H9 (cell line): Measurements from ENCODE around the gene PARD3. TPM values are rescaled to one million over a fixed set of nuclear protein-coding genes. Genes with fewer than 3 reads are reported as not detected.

Experiments used
- DNase-seq: peaks from one replicate; pipeline ENCODE4 v3.0.0-alpha.2; 2017
- H2AFZ ChIP-seq: one replicate; pipeline ENCODE4 v1.6.1; 2013; ENCODE audit warnings: mild to moderate bottlenecking, low read length, control low read depth, moderate library complexity
- H2AK5ac ChIP-seq: 2 replicates; pipeline ENCODE4 v1.6.1; 2013; ENCODE audit warnings: low read length, control low read depth, mixed read lengths; ENCODE audit not compliant: insufficient read length
- H2BK120ac ChIP-seq: one replicate; pipeline ENCODE4 v1.6.1; 2013; ENCODE audit warnings: low read depth, mild to moderate bottlenecking, low read length, control low read depth, inconsistent platforms; ENCODE audit not compliant: poor library complexity, severe bottlenecking
- H2BK12ac ChIP-seq: 2 replicates; pipeline ENCODE4 v1.6.1; 2013; ENCODE audit warnings: low read length, control low read depth, mixed read lengths, low read depth; ENCODE audit not compliant: insufficient read length
- H2BK15ac ChIP-seq: 2 replicates; pipeline ENCODE4 v1.6.1; 2013; ENCODE audit warnings: low read depth, low read length, control low read depth
- H2BK20ac ChIP-seq: one replicate; pipeline ENCODE4 v1.6.1; 2013; ENCODE audit warnings: low read depth, mild to moderate bottlenecking, low read length, control low read depth, inconsistent platforms; ENCODE audit not compliant: poor library complexity, severe bottlenecking
- H2BK5ac ChIP-seq: 2 replicates; pipeline ENCODE4 v1.6.1; 2013; ENCODE audit warnings: low read length, control low read depth, mixed read lengths; ENCODE audit not compliant: insufficient read length
- H3K14ac ChIP-seq: 2 replicates; pipeline ENCODE4 v1.6.1; 2013; ENCODE audit warnings: low read length, control low read depth; ENCODE audit not compliant: insufficient read depth
- H3K18ac ChIP-seq: 2 replicates; pipeline ENCODE4 v1.6.1; 2013; ENCODE audit warnings: low read depth, mild to moderate bottlenecking, mixed read lengths, low read length, control low read depth; ENCODE audit not compliant: insufficient read length
- H3K23ac ChIP-seq: 2 replicates; pipeline ENCODE4 v1.6.1; 2013; ENCODE audit warnings: low read length, control low read depth, mixed read lengths, low read depth; ENCODE audit not compliant: insufficient read length
- H3K23me2 ChIP-seq: 2 replicates; pipeline ENCODE4 v1.6.1; 2013; ENCODE audit warnings: low read depth, mild to moderate bottlenecking, mixed read lengths, low read length, control low read depth; ENCODE audit not compliant: insufficient read length, poor library complexity, severe bottlenecking
- H3K27ac ChIP-seq: 2 replicates; pipeline ENCODE4 v1.5.1; 2013; ENCODE audit warnings: low read length, control low read depth, mixed read lengths, low read depth; ENCODE audit not compliant: insufficient read length
- H3K27me3 ChIP-seq: 2 replicates; pipeline ENCODE4 v1.6.1; 2013; ENCODE audit warnings: low read length, control low read depth, inconsistent platforms; ENCODE audit not compliant: insufficient read depth
- H3K4ac ChIP-seq: 2 replicates; pipeline ENCODE4 v1.6.1; 2013; ENCODE audit warnings: low read depth, mild to moderate bottlenecking, control low read depth, inconsistent platforms, low read length, moderate library complexity
- H3K4me1 ChIP-seq: 2 replicates; pipeline ENCODE4 v1.6.1; 2013; ENCODE audit warnings: low read length, control low read depth, inconsistent platforms; ENCODE audit not compliant: insufficient read depth
- H3K4me2 ChIP-seq: 2 replicates; pipeline ENCODE4 v1.6.1; 2013; ENCODE audit warnings: low read length, control low read depth, mixed read lengths; ENCODE audit not compliant: insufficient read length, insufficient read depth
- H3K56ac ChIP-seq: 2 replicates; pipeline ENCODE4 v1.6.1; 2013; ENCODE audit warnings: low read depth, mild to moderate bottlenecking, mixed read lengths, low read length, control low read depth; ENCODE audit not compliant: insufficient read length
- H3K79me1 ChIP-seq: 2 replicates; pipeline ENCODE4 v1.6.1; 2013; ENCODE audit warnings: low read depth, mild to moderate bottlenecking, moderate library complexity, low read length, control low read depth, inconsistent platforms; ENCODE audit not compliant: insufficient read depth, poor library complexity, severe bottlenecking
- H3K79me2 ChIP-seq: 2 replicates; pipeline ENCODE4 v1.6.1; 2013; ENCODE audit warnings: low read length, control low read depth, inconsistent platforms; ENCODE audit not compliant: insufficient read depth
- H3K9ac ChIP-seq: 2 replicates; pipeline ENCODE4 v1.6.1; 2013; ENCODE audit warnings: low read length, control low read depth, mixed read lengths; ENCODE audit not compliant: insufficient read length; ENCODE audit errors: extremely low read depth
- H3K9me3 ChIP-seq: one replicate; pipeline ENCODE4 v1.6.1; 2013; ENCODE audit warnings: low read depth, low read length, inconsistent platforms; ENCODE audit not compliant: control insufficient read depth
- H3T11ph ChIP-seq: one replicate; pipeline ENCODE4 v1.6.1; 2013; ENCODE audit warnings: mild to moderate bottlenecking, low read length, control low read depth, inconsistent platforms
- H4K20me1 ChIP-seq: one replicate; pipeline ENCODE4 v1.6.1; 2013; ENCODE audit not compliant: control insufficient read depth, insufficient read length, insufficient read depth
- H4K5ac ChIP-seq: 2 replicates; pipeline ENCODE4 v1.6.1; 2013; ENCODE audit warnings: low read depth, mild to moderate bottlenecking, mixed read lengths, low read length, control low read depth; ENCODE audit not compliant: insufficient read length
- H4K8ac ChIP-seq: replicated peaks from 2 replicates; pipeline ENCODE4 v1.6.1; 2013; ENCODE audit warnings: low read length, control low read depth, mixed read lengths, low read depth; ENCODE audit not compliant: insufficient read length
- H4K91ac ChIP-seq: 2 replicates; pipeline ENCODE4 v1.6.1; 2013; ENCODE audit warnings: low read depth, mild to moderate bottlenecking, moderate library complexity, mixed read lengths, low read length, control low read depth; ENCODE audit not compliant: insufficient read length
- H3K27ac Mint-ChIP-seq, 3 experiments: 2 replicates in 2 of 3; 3 replicates in 1 of 3; pipeline ENCODE4 v1.8.0; 2020 to 2021; ENCODE audit warnings: mixed read lengths in 3 of 3, mild to moderate bottlenecking in 1 of 3, moderate library complexity in 1 of 3
- H3K27me3 Mint-ChIP-seq: 2 replicates; pipeline ENCODE4 v1.8.0; 2021; ENCODE audit warnings: low read depth, mild to moderate bottlenecking, moderate library complexity, mixed read lengths
- H3K36me3 Mint-ChIP-seq, 3 experiments: 2 replicates in 2 of 3; 3 replicates in 1 of 3; pipeline ENCODE4 v1.8.0; 2020 to 2021; ENCODE audit warnings: low read depth in 3 of 3, mixed read lengths in 3 of 3; ENCODE audit not compliant: insufficient read depth in 1 of 3
- H3K4me1 Mint-ChIP-seq, 2 experiments: 2 replicates each; pipeline ENCODE4 v1.8.0; 2020; ENCODE audit warnings: mixed read lengths in 2 of 2
- H3K4me3 Mint-ChIP-seq, 2 experiments: 2 replicates in 1 of 2; 3 replicates in 1 of 2; pipeline ENCODE4 v1.8.0; 2020 to 2021; ENCODE audit warnings: mild to moderate bottlenecking in 2 of 2, mixed read lengths in 2 of 2, moderate library complexity in 1 of 2
- H3K9me3 Mint-ChIP-seq, 2 experiments: 2 replicates in 1 of 2; 3 replicates in 1 of 2; pipeline ENCODE4 v1.8.0; 2020; ENCODE audit warnings: mild to moderate bottlenecking in 2 of 2, mixed read lengths in 2 of 2, moderate library complexity in 1 of 2
- CTCF ChIP-seq: fragments of 200-600 bp; sonication (generic); conservative IDR thresholded peaks from 3 replicates; pipeline ENCODE4 v1.8.0; 2021; ENCODE audit warnings: antibody characterized with exemption, mild to moderate bottlenecking
- WGBS: extraction: QIAGEN DNeasy Blood & Tissue Kit; methylation state at CpG from one replicate; pipeline ENCODE4 v1.1.7; 2013; ENCODE audit warnings: missing lambda C conversion rate, low lambda C conversion rate, mixed read lengths; ENCODE audit not compliant: insufficient read length; ENCODE audit errors: extremely low coverage; 5-methylcytosine and 5-hydroxymethylcytosine counted together
- total RNA-seq: library from RNA; stranded (reverse); gene quantifications from 2 replicates; pipeline ENCODE4 v1.2.1, GENCODE V29; 2021

PARD3 gene
- total RNA-seq, 1 experiment from 2014 or later: 44.7 TPM

GRCh38 chr10:34830217-34830822 is 15.2 kb upstream of the PARD3 start:
- Mint-ChIP-seq H3K4me1 (peaks cover 6% of the 10 kb centered on the region in 2 experiments), H3K27me3 (no peaks in the 10 kb centered on the region), H3K36me3 (no peaks in the 10 kb centered on the region), H3K4me3 (no peak overlapping the region), H3K27ac (no peak overlapping the region), H3K9me3 (no peaks in the 10 kb centered on the region)
- Histone ChIP-seq H3K18ac (no peak overlapping the region), H3K79me2 (no peaks in the 10 kb centered on the region), H2BK120ac (no peak overlapping the region), H4K20me1 (no peaks in the 10 kb centered on the region), H4K91ac (no peak overlapping the region), H3K4me2 (no peak overlapping the region), H3K4me1 (no peaks in the 10 kb centered on the region; the same call in 1 of the 2 replicates), H3K9me3 (no peaks in the 10 kb centered on the region), H2BK20ac (no peak overlapping the region), H2BK15ac (no peak overlapping the region), H2BK5ac (no peak overlapping the region), H3K9ac (no peak overlapping the region), H3K27ac (no peak overlapping the region), H2BK12ac (no peak overlapping the region), H4K8ac (no peak overlapping the region), H4K5ac (no peak overlapping the region), H3K23ac (no peak overlapping the region), H3K27me3 (no peaks in the 10 kb centered on the region), H3K23me2 (no peaks in the 10 kb centered on the region), H3T11ph (no peak overlapping the region), H3K14ac (no peak overlapping the region), H3K4ac (no peak overlapping the region), H2AFZ (no peak overlapping the region), H2AK5ac (no peak overlapping the region), H3K79me1 (no peaks in the 10 kb centered on the region), H3K56ac (no peak overlapping the region)
- WGBS: no CpG with 5 or more reads among the region's 13 CpGs
- no peak for TF ChIP-seq CTCF
- no peak for DNase-seq
